Heart left ventricle (tissue), 16 donors: ENCODE data around the gene C5. TPM values are rescaled to one million over a fixed set of nuclear protein-coding genes. Genes with fewer than 3 reads are reported as not detected.
A peak's percentile ranks its signal among the peaks of the same experiment; 100 is the strongest.
"Not testable (repeated sequence)": the region's sequence is repeated elsewhere in the genome, so short reads cannot be mapped to it uniquely, and the experiment has no call there.

Experiments used
- ATAC-seq, 4 donors: fragments of 200-7000 bp; cut with Tn5 transposase; one replicate each; pipeline ENCODE4 v1.9.1; 2020 to 2022; ENCODE audit warnings: moderate library complexity in 4 of 4, mild to moderate bottlenecking in 3 of 4, moderate number of reproducible peaks in 1 of 4
- DNase-seq, 5 donors: peaks; one replicate each; pipeline ENCODE4 v3.0.0-alpha.2; 2020
- H3K27ac ChIP-seq, 12 donors: fragments of 200-600 bp; sonication (generic) in 4 of 12; one replicate each; pipeline versions ENCODE4 v1.5.0 to v1.8.0; 2016 to 2022; ENCODE audit warnings: mild to moderate bottlenecking in 2 of 12
- H3K27me3 ChIP-seq, 9 donors: fragments of 200-600 bp; sonication (generic) in 2 of 9; one replicate each; pipeline versions ENCODE4 v1.5.1 to v1.8.0; 2016 to 2022; ENCODE audit warnings: mild to moderate bottlenecking in 3 of 9
- H3K36me3 ChIP-seq, 9 donors: fragments of 200-600 bp; sonication (generic) in 2 of 9; one replicate each; pipeline versions ENCODE4 v1.5.0 to v1.8.0; 2018 to 2022; ENCODE audit warnings: mild to moderate bottlenecking in 2 of 9
- H3K4me1 ChIP-seq, 12 donors: fragments of 200-600 bp; sonication (generic) in 4 of 12; one replicate each; pipeline versions ENCODE4 v1.5.0 to v1.8.0; 2016 to 2022; ENCODE audit warnings: mild to moderate bottlenecking in 3 of 12
- H3K4me3 ChIP-seq, 12 donors: fragments of 200-600 bp; sonication (generic) in 4 of 12; one replicate each; pipeline versions ENCODE4 v1.5.0 to v1.8.0; 2017 to 2022; ENCODE audit warnings: mild to moderate bottlenecking in 9 of 12, moderate library complexity in 4 of 12
- H3K9me3 ChIP-seq, 12 donors: fragments of 200-600 bp; sonication (generic) in 4 of 12; one replicate each; pipeline versions ENCODE4 v1.5.0 to v1.8.0; 2016 to 2022; ENCODE audit warnings: mild to moderate bottlenecking in 1 of 12
- POLR2A ChIP-seq, 2 donors: fragments of 450-650 bp; IDR thresholded peaks; one replicate each; pipeline ENCODE4 v1.6.1; 2017; ENCODE audit warnings: antibody characterized with exemption in 2 of 2, mild to moderate bottlenecking in 2 of 2, moderate library complexity in 2 of 2
- WGBS, 4 donors: extraction: QIAGEN DNeasy Blood & Tissue Kit in 2 of 4; methylation state at CpG; one replicate each; pipeline versions ENCODE4 v1.1.5 to v1.1.7; 2013 to 2018; 5-methylcytosine and 5-hydroxymethylcytosine counted together
- intact Hi-C, 10 donors: fragments of 100-400 bp; cut with DNase I; formaldehyde crosslinking; loops; one replicate each; pipeline versions ENCODE4 v1.11.1 to v1.14.2; 2022
- polyA plus RNA-seq, 2 donors: library from polyadenylated mRNA; stranded (reverse); fragments of 200-250 nt; gene quantifications; one replicate each; pipeline ENCODE4 v1.2.3, GENCODE V29; 2013
- total RNA-seq, 9 donors: library from RNA; depleted of rRNA in 2 of 9; stranded (reverse); fragments of >200 nt in 2 of 9; fragmentation: NEBNext Ultra II Directional in 3 of 9; extraction: Animal tissue kit (Norgen Biotek cat#: 25700) in 3 of 9; gene quantifications; one replicate each; pipeline versions ENCODE4 v1.1.0 to v1.2.4, GENCODE V29; 2016 to 2023
- TF ChIP-seq, protein P1 (sequence below), 12 donors: fragments of 200-600 bp; sonication (generic) in 4 of 12; IDR thresholded peaks; one replicate each; pipeline versions ENCODE4 v1.5.0 to v1.8.0; 2018 to 2022; ENCODE audit warnings: antibody characterized with exemption in 12 of 12, mild to moderate bottlenecking in 5 of 12
- donor health status: ischemic (EF 13 %, LVEDD 7.1; RV severe dilation, severe dysfunction).
- donor health status: healthy with polysubstance abuse.
- donor health status: DM: no; HTN: yes; CAD: no.
- donor health status: DM: no; HTN: no; CAD: no.
- donor health status: ischemic (EF 25% LVEDD 6.9; RV normal size, moderate dysfunction).
- donor health status: ischemic (EF 25% LVEDD 5.7; RV mildly dilated, moderate dysfunction).
- donor health status: healthy.
- donor health status: DM: yes; HTN: yes; CAD: no.
- donor health status: ischemic (EF 35%, LVEDD 5.7; RV mildly dilated, moderate dysfunction).
- donor health status: nonischemic (EF 11% LVEDD 7.7; RV severe dilation, severe dysfunction).
- donor health status: DM: yes; HTN: yes; CAD: no.
- donor health status: PGD.
- donor health status: ischemic (EF 29% LVEDD 5.4; RV normal size, mild dysfunction).
- donor health status: nonischemic (EF 23%, LVEDD 6.1; RV moderate dilation, normal function).

C5 gene
- total and polyA plus RNA-seq, 11 donors, result 0.32 to 1.8 (median 0.54) TPM

DNA sequence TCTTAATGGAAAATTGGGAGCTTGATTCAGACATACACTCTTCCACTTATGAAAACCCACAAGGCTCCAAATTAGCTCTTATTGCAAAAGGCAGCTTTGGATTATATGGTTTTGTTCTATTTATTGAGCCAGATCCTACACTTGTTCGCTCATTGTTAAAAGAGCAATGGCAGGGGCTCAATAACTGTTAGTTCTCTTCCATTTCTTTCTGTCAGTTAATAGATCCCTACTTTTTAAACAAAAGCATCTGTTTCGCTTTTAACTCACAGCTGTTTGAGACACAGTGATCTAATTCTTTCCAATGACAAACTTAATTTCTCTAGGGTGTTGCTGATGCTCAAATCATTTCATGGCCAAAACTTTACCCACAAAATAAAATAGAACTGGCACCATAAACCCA is 11.7 kb downstream of the C5 start:
- intact Hi-C loops, result no loop called here
- 77 to 92% (median 91%) methylated on average over 2 of the region's 2 CpGs for WGBS, 4 donors
- no peak for ATAC-seq
- no peaks in the 10 kb centered on the region for H3K27me3 ChIP-seq
- peaks cover 0 to 10% (median 0%) of the 10 kb centered on the region in 12 donors for H3K9me3 ChIP-seq
- TF ChIP-seq, protein P1, sequence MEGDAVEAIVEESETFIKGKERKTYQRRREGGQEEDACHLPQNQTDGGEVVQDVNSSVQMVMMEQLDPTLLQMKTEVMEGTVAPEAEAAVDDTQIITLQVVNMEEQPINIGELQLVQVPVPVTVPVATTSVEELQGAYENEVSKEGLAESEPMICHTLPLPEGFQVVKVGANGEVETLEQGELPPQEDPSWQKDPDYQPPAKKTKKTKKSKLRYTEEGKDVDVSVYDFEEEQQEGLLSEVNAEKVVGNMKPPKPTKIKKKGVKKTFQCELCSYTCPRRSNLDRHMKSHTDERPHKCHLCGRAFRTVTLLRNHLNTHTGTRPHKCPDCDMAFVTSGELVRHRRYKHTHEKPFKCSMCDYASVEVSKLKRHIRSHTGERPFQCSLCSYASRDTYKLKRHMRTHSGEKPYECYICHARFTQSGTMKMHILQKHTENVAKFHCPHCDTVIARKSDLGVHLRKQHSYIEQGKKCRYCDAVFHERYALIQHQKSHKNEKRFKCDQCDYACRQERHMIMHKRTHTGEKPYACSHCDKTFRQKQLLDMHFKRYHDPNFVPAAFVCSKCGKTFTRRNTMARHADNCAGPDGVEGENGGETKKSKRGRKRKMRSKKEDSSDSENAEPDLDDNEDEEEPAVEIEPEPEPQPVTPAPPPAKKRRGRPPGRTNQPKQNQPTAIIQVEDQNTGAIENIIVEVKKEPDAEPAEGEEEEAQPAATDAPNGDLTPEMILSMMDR (IDR thresholded peaks at IDR 0.05), result no peak
- no peak for TF ChIP-seq POLR2A (IDR thresholded peaks at IDR 0.05)
- no peak for DNase-seq
- H3K36me3 ChIP-seq, result peaks cover 0 to 7% (median 0%) of the 10 kb centered on the region in 9 donors
- no peaks in the 10 kb centered on the region for H3K4me1 ChIP-seq
- H3K4me3 ChIP-seq, result no peak overlapping the region
- H3K27ac ChIP-seq, result peak overlapping the region in 2 of 12 donors; percentile 17 to 52

DNA sequence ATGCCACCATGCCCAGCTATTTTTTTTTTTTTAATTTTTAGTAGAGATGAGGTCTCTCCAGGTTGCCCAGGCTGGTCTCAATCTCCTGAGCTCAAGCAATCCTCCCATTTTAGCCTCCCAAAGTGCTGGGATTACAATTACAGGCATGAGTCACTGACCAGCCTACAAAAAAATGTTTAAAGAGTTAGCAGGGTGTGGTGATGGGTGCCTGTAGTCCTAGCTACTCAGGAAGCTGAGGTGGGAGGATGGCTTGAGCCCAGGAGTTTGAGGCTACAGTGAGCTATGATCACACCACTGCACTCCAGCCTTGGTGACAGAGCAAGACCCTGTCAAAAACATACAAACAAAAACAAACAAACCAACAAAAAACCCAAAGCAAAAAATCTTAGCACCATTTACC is 14.4 kb downstream of the C5 start:
- DNase-seq, ATAC-seq, H3K27ac ChIP-seq, H3K4me1 ChIP-seq, H3K36me3 ChIP-seq, intact Hi-C loops, H3K4me3 ChIP-seq, H3K27me3 ChIP-seq: not testable (repeated sequence)
- H3K9me3 ChIP-seq, result peaks cover 0 to 10% (median 0%) of the 10 kb centered on the region in 12 donors

DNA sequence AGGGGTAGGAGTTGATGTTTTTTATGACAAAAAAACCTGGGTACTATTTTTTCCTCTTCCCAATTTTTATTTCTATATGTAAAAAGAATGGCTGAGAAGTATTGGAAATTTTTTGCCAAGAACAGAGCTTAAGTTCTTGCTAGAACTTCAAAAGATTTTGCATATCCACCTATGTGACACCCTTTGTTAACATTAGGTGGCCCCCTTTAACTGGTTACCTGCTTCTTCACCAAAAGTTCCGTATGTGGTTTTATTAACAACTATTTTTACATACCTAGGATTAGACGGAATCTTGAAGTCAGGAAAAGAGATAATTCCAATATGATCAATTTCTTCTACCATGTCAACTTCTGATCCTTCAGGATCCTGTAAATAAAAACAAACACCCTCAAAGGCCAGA is 15.5 kb downstream of the C5 start:
- TF ChIP-seq POLR2A (IDR thresholded peaks at IDR 0.05), result no peak
- TF ChIP-seq, protein P1 (IDR thresholded peaks at IDR 0.05), result no peak
- intact Hi-C loops, result no loop called here
- Histone ChIP-seq H3K4me1 (no peaks in the 10 kb centered on the region), H3K36me3 (peaks cover 0 to 7% (median 0%) of the 10 kb centered on the region in 9 donors), H3K27ac (no peak overlapping the region), H3K27me3 (no peaks in the 10 kb centered on the region), H3K9me3 (peaks cover 0 to 10% (median 0%) of the 10 kb centered on the region in 12 donors), H3K4me3 (no peak overlapping the region)
- ATAC-seq, result no peak
- WGBS, 4 donors, result 82 to 89% (median 87%) methylated on average over 2 of the region's 2 CpGs
- DNase-seq, result no peak

DNA sequence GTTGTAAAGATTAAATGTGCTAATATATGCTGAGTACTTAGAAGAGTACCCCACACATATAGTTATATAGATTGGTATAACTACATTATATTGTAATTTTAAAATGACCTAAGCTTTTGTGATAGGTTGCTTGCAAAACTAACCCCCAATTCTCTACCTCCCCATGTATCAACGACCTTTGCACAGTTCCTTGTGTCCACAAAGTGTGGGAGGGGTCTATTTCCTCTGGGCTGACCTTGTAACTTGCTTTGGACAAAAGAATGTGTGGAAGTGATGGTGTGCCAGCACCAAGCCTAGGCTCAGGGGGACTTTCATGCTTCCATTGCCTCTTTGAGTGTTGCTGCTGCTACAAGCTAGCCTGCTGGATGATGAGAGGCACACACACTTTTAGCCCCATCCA is 20.6 kb downstream of the C5 start:
- H3K4me1 ChIP-seq, result no peaks in the 10 kb centered on the region
- no peak overlapping the region for H3K4me3 ChIP-seq
- peaks cover 0 to 3% (median 0%) of the 10 kb centered on the region in 9 donors for H3K36me3 ChIP-seq
- ATAC-seq, result no peak
- H3K9me3 ChIP-seq, result peaks cover 0 to 9% (median 0%) of the 10 kb centered on the region in 12 donors
- 43 to 71% (median 69%) methylated on average over 1 of the region's 1 CpG for WGBS, 4 donors
- DNase-seq, result no peak
- intact Hi-C loops, result no loop called here
- TF ChIP-seq, protein P1 (IDR thresholded peaks at IDR 0.05), result no peak
- no peak for TF ChIP-seq POLR2A (IDR thresholded peaks at IDR 0.05)
- no peaks in the 10 kb centered on the region for H3K27me3 ChIP-seq
- no peak overlapping the region for H3K27ac ChIP-seq

DNA sequence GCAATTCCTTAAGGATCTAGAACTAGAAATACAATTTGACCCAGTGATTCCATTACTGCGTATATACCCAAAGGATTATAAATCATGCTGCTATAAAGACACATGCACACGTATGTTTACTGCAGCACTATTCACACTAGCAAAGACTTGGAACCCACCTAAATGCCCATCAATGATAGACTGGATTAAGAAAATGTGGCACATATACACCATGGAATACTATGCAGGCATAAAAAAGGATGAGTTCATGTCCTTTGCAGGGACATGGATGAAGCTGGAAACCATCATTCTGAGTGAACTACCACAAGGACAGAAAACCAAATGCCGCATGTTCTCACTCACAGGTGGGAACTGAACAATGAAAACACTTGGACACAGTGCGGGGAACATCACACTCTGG is 21.8 kb downstream of the C5 start:
- intact Hi-C loops, result not testable (repeated sequence)

More for the DNA sequence above, 21.8 kb downstream of the C5 start:
- H3K9me3 ChIP-seq, H3K27me3 ChIP-seq, H3K36me3 ChIP-seq, H3K27ac ChIP-seq, H3K4me3 ChIP-seq, ATAC-seq, DNase-seq, H3K4me1 ChIP-seq: not testable (repeated sequence)
- WGBS, 4 donors, result 71 to 86% (median 79%) methylated on average over 4 of the region's 4 CpGs
